ENCODE data around the gene KCNN3.

DNA sequence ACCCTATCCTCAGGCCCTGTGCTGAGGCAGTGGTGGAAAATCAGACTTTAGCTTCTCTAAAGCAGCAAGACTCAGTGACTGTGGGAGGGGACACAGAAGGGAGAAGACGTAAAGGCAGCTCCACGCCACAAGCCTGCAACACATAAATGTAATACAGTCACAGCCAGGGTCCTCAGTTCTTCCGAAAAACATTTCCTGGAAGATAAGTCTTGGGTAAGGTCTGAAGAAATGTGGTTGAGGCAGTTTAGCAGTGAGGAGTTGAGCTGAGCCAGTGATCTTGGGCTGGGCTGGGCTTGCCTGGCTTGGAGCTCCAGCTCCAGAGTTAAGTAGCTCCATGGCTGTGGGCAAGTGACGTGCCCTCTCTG lies 134.3 kb downstream of the KCNN3 start:
- TF ChIP-seq CTCF (IDR thresholded peaks at IDR 0.05) (no peak), EP300 (IDR thresholded peaks at IDR 0.05) (no peak), POLR2A (IDR thresholded peaks at IDR 0.05) (no peak)
